HG03175 (cell line): ENCODE data around the gene NTM.
"Not testable (repeated sequence)": the region's sequence is repeated elsewhere in the genome, so short reads cannot be mapped to it uniquely, and the experiment has no call there.

Experiments used
- ATAC-seq: cut with Tn5 transposase; IDR thresholded peaks from one replicate; pipeline ENCODE4 v1.9.1; 2021; ENCODE audit warnings: mild to moderate bottlenecking, moderate library complexity; ENCODE audit not compliant: unreplicated experiment

Gene NTM

GRCh38 chr11:132310390-132311375, 940.3 kb downstream of the NTM start:
- ATAC-seq = no peak

- ATAC-seq = no peak
These were observed 941.3 kb downstream of the NTM start for GRCh38 chr11:132311703-132312102.

GRCh38 chr11:132312161-132312560, 941.7 kb downstream of the NTM start:
- ATAC-seq = no peak

- ATAC-seq = peak; percentile 54
These were observed 942.3 kb downstream of the NTM start for GRCh38 chr11:132312701-132313111.

GRCh38 chr11:132314911-132315455, 944.6 kb downstream of the NTM start:
- ATAC-seq = no peak

- ATAC-seq = no peak
These were observed 945.3 kb downstream of the NTM start for GRCh38 chr11:132315696-132316095.

- ATAC-seq = no peak
These were observed 948.2 kb downstream of the NTM start for GRCh38 chr11:132318421-132319157.

GRCh38 chr11:132319419-132319818, 949.0 kb downstream of the NTM start:
- not testable (repeated sequence) for ATAC-seq

- no peak for ATAC-seq
These were observed 960.1 kb downstream of the NTM start for GRCh38 chr11:132330515-132330914.

GRCh38 chr11:132332521-132332920, 962.1 kb downstream of the NTM start:
- no peak for ATAC-seq

- ATAC-seq = no peak
These were observed 964.4 kb downstream of the NTM start for GRCh38 chr11:132334769-132335280.

- ATAC-seq = no peak
These were observed 964.9 kb downstream of the NTM start for GRCh38 chr11:132335311-132335710.

GRCh38 chr11:132336781-132337535, 966.5 kb downstream of the NTM start:
- ATAC-seq = no peak

- ATAC-seq = no peak
These were observed 967.5 kb downstream of the NTM start for GRCh38 chr11:132337819-132338416.

- no peak for ATAC-seq
These were observed 972.0 kb downstream of the NTM start for GRCh38 chr11:132342408-132342807.

GRCh38 chr11:132343445-132344175, 973.2 kb downstream of the NTM start:
- ATAC-seq = peak; percentile 55

- no peak for ATAC-seq
These were observed 976.2 kb downstream of the NTM start for GRCh38 chr11:132346558-132347148.

GRCh38 chr11:132347156-132348090, 977.0 kb downstream of the NTM start:
- ATAC-seq = no peak
